HG03460 (cell line): Measurements from ENCODE around the gene NFIA.

Experiments used
- ATAC-seq: cut with Tn5 transposase; IDR thresholded peaks from one replicate; pipeline ENCODE4 v1.9.1; 2021; ENCODE audit not compliant: unreplicated experiment

The NFIA gene

DNA sequence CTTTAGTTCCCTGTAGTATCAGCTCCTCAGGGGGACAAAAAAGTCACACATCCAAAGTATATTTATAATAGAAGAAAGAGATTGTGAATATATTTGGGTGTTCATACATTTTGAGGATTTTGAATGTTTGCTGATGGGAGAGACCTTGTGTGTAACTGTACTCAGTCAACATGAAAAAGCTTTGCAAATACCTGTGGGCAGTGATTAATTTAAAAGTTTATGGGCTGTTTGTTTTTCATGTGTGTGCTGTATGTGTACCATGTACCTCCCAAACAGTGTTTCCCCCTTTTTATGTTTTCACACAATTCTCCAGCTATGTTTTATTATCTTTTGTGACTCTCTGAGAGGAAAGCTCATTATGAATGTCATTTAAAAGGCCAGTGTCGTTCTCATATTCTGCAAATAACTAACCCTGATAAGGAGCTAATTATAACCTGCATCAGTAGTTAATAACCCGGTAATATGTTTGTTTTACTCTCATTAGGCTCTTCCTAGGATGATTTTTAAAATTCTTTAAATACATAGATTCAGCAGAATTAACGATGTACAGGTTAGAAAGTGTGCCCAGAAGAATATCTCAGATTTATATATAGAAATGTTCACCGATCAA, 271.5 kb downstream of the NFIA start:
- ATAC-seq, result no peak

DNA sequence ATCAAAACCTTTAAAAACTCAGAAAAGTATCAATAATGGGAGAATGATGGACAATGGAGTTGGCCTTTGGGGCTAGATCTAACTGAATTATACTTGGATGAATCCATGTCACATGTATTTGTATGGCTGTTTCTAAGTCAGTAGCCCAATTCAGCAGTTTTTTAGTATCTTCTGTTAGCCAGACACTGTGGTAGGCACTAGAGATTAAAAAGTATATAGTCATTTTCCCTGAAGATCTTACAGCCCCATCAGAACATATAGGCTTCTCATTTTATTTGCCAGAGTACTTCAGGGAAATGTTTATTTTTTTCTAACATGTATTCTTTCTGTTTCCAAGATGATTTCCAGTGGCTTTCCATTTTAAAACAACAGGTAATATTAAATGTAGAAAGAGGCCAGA, 273.7 kb downstream of the NFIA start:
- ATAC-seq, result no peak

DNA sequence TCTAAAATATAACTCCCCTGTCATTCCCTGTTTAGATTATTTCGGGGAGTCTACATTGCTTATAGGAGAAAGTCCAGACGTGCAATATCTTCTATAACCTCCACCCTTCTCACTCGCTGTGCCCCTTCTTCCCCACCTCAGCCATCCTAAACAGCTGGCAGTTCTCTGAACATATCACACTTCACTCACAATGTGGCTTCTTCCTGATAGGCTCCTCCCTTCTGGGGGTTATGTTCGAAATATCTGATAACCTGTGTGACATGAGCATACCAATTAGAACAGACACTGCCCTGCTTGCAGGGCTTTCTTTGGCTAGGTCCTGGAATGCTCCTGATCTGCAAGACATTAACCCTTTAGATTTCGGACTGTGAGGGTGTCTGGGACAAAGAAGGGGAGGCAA, 274.6 kb downstream of the NFIA start:
- ATAC-seq, result no peak

DNA sequence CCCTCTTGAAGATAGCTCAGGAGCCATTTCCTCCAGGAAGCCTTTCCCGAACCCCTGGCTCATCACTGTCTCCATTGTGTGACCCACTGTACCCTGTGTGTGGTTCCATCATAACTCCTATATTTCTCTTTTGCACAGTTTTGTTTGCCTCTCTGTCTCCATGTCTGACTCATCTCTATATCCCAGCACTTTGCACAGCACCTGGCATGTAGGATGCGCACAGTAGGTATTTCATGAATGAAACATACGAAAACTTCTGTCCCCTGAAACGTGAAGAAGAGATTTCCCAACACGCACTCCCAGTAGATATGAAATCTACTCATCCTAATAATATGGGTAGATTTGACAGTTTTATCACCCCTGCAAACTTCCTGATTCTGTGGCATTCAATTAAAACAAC, 275.2 kb downstream of the NFIA start:
- no peak for ATAC-seq

DNA sequence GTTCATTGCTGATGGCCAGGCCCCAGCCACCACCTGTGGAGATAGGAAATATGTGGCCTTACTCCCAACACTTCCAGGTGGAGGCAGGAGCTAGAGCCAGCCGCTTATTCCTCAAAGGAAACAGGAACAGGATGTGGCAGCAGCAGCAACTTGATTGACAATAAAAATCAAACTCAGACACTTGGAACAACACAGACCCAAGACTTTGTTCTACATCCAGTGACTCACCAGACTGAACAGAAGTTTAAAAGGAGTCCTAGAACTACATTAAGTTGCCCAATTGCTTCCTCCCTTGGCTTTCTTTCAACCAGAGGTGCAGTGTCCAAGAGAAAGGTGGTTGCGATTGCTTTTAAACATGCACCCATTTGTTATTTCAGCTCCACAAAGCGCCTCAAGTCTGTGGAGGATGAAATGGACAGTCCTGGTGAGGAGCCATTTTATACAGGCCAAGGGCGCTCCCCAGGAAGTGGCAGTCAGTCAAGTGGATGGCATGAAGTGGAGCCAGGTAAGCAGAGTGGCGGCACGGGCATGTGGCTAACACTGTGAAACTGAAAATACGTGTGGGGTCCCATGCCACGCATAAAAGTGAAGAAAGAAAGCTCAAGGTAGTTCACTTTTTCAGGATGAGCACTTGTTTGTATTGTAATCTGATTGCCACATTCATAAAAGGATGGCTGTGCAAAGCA, 276.6 kb downstream of the NFIA start:
- no peak for ATAC-seq

DNA sequence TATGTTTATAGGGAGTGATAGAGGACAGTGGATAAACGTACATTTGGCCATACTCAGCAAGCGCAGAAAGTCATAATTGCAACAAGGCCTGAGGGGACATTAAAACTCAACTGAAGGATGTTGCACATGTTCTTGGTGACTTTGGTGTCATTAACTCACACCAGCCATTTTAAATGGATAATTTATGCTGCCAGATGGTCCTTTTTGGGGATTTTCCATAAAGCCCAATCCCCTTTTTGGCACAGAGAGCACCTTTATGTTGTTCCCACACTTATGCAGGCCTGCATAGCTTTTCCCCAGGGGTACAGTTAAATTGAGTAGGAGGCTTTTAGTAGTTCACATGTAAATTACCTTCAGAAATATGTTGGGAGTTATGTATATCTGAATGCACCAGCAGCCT, 279.6 kb downstream of the NFIA start:
- no peak for ATAC-seq

DNA sequence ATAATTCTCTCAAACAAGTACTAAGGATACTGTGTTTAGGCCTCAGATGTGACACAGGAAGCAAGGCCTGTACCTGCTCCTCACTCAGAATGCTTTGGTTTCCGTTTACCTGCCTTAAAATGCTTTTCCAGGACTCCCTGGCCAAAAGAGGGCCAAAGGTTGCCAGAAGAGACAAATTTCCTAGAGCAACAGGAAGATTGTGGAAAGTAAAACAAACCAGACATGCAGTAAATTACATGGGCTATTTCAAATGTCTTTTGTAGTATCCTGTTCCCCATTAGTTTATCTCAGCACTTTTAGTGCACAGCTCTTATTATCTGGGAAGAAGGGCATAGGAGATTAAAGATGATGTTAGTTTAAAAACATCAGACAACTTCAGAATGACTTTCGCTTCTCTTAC, 280.0 kb downstream of the NFIA start:
- no peak for ATAC-seq

DNA sequence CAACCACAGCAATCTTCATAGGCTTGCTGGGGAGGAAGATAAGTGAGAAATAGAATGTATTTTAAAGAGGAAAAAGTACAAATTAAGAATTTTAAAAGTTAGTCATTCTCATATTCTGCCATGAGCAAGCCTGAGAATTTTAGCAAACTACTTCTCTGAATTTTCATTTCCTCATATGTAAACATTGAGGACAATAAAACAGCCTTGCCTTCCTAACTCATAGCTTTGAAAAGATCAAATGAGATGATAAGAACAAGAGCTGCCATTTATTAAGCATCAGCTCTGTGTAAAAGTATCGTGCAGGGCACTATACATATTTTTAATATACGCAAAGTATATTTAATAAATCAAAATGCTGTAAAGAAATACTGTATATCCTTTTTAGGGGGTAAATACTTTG, 286.0 kb downstream of the NFIA start:
- ATAC-seq, result no peak

DNA sequence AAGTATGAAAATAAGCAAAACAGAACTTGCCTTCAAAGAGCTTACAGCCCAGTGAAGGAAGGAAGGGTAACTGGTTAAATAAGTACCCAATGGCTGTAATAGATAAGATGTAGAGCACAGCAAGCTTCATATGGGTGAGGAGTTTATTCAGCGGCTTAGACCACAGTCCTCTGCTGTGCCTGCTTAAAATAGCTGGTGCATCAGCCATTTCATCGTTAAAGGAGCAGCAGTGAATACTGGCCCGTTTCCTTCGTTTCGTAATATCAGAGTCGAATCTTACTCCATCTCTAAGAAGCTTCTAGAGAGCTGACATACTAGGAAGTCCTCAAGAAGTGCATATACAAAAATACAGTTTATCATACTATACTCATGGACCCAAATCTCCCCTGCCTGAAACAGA, 286.5 kb downstream of the NFIA start:
- no peak for ATAC-seq

DNA sequence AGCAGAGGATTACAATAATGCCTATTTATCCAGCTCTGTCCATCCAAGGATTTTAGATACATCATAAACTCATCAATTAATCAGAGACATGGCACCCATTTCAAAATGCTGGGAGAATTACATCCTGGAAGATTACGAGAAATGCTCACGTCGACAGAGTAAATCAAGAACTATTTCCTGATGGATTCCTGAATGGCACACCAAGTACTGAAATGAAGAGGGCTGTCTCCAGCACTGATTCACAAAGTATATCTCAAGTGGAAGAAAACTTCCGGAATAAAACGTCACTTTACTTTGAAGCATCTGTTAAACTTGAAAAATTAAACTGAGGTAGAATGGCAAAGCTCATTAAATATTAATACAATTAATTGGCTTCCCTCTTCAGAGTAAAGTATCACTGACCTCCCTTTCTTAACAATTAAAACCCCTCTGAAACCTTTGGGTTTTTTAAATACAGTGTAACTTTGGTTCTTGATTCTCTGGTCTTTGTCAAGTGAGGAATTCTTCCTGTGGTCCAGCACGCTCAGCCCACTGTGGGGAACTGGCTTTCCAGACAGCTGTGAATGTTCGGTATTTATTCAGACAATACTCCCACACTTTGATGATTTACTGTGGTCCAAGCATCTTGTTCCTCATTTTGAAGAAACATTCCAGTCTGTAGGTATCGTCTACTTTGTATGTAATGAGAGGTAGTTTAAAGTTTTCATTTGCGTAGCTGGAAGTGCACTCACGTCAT, 288.0 kb downstream of the NFIA start:
- ATAC-seq, result no peak

DNA sequence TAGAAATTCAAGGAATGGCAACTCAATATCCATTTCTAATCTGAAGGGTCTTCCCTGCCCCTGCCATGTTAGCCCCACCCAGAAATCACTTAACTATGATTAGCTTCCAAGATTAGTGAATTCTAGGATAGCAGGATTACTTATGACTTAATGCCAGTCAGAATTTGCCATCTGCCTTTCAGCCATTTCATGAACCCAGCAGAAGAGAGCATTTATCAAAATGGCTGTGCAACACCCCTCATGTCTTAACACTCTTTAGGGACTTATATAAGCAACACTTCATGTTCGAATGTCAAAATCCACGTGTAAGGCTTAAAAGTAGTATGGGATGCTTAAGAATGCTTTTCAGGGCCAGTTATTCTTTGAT, 288.5 kb downstream of the NFIA start:
- no peak for ATAC-seq

DNA sequence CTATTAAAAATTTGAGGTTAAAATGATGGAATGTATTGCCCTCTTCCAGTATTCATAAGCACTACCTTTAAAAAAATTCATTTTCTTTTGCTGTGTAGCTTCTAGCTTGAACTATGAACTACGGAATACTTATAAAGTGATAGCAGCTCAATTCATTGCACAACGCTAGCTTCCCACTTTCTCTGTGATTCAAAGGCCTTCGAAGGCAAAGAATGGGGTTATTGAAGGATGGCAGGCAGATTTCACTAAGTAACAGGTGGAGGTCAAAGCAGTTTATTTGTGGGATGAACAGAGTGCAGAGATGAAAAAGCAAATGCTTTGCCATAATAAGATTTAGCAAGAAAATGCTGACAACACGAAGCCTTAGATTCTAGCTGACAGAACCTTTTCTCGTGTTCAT, 290.6 kb downstream of the NFIA start:
- no peak for ATAC-seq

DNA sequence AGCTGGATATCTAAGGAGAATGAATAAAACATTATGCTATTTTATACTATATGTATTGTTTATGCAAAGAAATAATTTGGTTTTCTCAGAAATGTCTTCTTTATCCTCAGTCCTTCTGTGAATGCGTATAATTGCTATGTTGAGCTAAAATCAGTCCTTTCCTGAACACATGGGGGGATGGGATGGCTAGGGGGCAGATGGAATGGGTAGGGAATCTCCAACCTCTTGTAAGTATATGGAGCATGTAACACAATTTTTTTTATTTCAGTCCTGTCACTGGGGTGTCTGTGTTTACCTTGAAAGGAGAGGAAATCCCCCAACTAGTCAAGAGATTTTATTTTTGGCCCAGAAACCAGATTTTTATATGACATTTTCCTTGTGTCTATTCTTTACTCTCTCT, 291.8 kb downstream of the NFIA start:
- no peak for ATAC-seq

DNA sequence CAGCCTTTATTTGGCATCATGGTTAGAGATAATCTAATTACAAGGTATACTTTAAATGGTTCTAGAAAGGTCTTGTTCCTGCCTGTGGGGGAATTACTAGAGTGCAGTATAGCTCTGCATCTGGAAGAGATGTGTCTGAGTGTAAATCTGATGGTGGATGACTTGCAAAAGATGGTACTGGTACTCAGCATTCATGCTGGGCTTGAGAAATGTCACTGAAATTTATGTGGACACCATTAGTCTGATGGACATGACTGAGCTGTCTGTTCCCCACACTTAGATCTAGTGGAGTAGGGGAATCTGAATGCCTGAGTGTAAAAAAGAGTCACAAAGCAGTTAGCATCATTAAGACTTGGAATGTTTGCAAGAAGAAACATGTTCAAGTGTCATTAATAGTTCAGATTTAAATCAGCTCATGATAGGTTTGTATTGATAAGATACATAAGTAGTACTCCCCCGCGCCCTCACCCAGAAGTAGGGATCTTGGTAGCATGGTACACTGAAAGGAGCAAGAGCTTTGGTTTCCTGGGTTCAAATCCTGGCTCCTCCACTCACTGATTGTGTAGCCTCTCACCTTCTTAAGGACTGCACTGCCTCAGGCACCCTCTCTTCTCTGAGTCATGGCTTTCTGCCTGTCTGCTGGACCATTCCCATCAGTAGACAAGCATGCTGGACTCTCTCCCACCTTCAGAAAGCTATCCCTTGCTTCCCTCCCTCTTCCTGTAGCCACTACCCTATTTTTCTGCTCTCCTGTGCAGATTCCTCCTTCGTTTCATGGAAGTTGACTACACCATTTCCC, 292.9 kb downstream of the NFIA start:
- no peak for ATAC-seq

DNA sequence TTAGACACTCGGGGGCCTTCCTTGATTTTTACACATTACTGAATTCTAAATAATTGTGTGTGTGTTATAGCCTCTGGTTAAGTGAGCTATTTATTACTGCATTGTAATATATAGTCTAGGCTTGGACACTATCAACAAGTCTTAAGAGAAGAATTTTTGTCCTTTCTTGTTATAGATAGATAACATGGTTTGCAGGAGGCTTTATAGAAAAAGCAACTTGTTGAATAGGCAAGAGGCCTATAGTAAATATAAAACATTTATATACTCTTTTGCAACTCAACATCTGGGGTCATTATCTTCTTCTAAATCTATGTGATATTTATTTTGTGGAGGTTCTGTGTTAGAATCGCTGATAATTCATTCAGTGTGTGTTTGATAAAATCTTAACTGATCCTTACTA, 293.8 kb downstream of the NFIA start:
- ATAC-seq, result no peak

DNA sequence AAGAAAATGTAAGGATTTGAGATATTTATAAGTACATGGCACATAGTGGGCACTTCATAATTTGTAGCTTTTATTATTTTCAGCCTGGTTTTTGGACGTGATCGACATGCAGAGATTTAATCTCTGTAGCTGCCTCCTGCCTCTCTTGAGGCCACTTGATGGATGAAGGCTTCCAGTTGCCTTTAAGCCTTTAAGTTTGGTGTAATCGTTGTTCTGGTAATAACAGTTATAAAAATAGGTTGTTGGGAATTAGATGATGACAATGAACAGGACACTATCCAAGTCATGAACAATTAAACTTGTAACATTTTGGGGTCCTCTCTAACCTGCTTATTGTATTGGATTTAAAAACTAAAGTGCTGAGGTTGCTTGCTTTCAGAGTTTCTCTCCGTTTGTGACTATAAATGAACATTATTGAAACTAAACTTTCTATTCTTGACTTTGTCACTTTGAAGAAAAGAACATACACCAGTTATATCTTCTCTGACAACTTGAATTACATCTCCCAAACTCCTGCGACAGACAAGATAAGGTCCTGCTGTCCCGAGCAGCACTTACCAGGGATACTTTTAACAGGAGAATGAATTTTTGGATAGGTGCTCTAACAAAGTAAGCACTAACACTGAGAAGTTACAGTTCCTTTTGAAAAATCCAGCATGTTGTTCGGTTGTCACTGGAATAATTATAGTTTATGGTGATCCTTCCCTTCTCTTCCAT, 295.0 kb downstream of the NFIA start:
- no peak for ATAC-seq

DNA sequence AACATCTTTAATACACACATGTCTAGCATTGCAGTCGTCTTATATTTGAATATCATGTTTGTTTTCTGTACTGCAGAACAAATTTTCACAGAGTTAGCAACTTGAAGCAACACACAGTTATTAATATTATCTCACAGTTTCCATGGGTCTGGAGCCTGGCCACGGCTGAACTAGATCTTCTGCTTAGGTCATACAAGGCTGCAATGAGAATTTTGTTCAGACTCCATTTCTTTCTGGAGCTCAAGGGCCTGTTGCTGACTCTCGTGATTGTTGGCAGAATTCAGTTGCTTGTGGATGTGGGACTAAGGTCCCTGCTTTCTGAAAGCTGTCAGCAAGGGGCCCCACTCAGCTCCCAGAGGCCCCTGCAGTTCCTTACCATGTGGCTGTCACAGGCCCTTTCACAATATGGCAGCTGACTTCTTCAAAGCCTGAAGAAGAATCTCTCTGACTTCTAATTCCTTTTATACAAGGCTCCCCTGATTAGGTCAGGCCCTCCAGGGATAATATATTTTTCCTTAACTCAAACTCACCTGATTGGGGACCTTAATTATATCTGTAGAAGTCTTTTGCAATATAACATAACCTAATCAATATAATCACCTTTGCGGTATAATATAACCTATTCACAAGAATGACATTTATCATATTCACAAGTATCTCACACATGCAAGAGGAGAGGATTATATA, 296.3 kb downstream of the NFIA start:
- ATAC-seq, result no peak

DNA sequence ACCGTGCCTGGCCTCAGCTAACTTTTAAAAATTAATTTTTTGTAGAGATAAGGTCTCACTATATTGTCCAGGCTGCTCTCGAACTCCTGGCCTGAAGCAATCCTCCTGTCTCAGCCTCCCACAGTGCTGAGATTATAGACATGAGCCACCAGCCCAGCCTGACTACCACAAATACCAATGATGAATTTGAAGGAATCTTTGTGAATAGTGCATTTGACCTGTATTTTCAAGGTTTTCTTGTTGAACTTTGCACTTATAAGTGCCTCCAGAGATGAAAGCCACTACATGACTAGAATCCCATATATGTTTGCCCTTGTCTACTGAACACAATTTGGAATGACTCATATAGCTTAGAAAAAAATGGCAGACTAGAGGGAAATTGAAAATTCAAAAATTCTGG, 297.3 kb downstream of the NFIA start:
- ATAC-seq, result no peak

DNA sequence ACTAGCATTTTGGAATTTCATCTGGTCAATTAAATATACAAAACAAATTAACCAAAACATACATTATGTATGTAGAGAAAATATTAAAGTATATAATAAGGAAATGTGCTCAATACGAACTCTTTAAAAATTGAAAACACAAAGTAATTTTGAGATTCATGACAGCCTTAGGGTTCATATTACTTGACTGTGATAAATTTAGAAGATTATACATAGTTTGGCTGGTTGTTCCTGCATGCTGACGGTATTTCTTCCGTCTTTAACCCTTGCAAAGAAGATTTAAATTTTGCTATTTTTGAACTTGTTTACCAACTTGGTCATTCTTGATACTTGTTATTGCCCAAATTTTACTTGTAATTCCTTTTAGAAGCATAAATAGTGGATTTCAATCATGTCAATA, 298.2 kb downstream of the NFIA start:
- ATAC-seq, result no peak

DNA sequence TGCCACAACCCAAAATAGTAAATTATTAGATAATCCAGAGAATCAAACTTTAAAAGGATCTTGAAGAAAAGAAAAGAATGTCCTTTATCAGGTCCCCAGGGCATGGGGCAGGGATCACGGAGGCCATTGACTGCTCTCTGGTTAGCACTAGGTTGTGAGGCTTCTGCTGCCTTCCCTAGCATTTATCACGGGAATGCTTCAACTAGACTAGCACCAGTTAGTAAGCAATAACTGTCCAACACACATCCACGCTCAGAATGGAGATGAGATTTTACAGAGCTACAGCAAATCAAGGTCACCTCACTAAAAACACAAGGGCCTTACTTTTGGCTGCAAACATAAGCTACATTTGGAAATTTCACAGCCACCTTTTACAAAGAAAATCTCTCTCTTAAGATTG, 304.0 kb downstream of the NFIA start:
- no peak for ATAC-seq

DNA sequence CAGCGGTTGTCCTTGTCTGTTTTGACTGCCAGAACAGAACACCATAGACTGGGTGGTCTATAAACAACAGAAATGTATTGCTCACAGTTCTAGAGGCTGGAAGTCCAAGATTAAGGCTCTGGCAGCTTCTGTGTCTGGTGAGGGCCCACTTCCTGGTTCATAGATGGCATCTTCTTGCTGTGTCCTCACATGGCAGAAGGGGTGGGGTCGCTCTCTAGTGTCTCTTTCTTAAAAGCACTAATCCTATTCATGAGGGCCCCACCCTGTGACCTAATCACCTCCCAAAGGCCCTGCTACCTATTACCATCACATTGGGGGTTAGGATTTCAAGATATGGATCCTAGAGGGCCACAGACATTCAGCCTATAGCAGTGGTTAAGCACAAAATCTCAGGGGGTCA, 304.4 kb downstream of the NFIA start:
- no peak for ATAC-seq
